Prostate gland (tissue), 2 donors: Measurements from ENCODE around the gene HSD11B1L.

Experiments
- CTCF ChIP-seq, 4 experiments: fragments of 200-600 bp in 2 of 4; fragments of 450-650 bp in 2 of 4; sonication (generic) in 2 of 4; IDR thresholded peaks; 1 replicate in 3 of 4; 2 replicates in 1 of 4; pipeline ENCODE4 v1.5.1; 2016 to 2019; ENCODE audit warnings: antibody characterized with exemption in 4 of 4, mild to moderate bottlenecking in 2 of 4, moderate library complexity in 2 of 4
- POLR2A ChIP-seq: fragments of 450-650 bp; IDR thresholded peaks from one replicate; pipeline ENCODE4 v1.6.1; 2016; ENCODE audit warnings: antibody characterized with exemption, mild to moderate bottlenecking

- TF ChIP-seq CTCF (IDR thresholded peaks at IDR 0.05): no peak
- TF ChIP-seq POLR2A: no peak
These were observed 37.8 kb upstream of the HSD11B1L start for GRCh38 chr19:5643060-5643459.
